Measurements from ENCODE around the gene PPM1E.

The PPM1E gene

GRCh38 chr17:58802188-58802587, 46.5 kb downstream of the PPM1E start:
- H3K9me3 ChIP-seq (ENCODE audit: control insufficient read depth in 5 of 5, low read length in 5 of 5) = peaks cover 0 to 3% (median 0%) of the 10 kb centered on the region in 5 donors
- no peak overlapping the region for H3K27ac ChIP-seq (ENCODE audit: low read depth, low read length)
- no peaks in the 10 kb centered on the region for H3K36me3 ChIP-seq (ENCODE audit: control insufficient read depth in 5 of 5, insufficient read depth in 5 of 5, low read length in 5 of 5)

GRCh38 chr17:58806046-58806445, 50.4 kb downstream of the PPM1E start:
- Histone ChIP-seq H3K4me3 (ENCODE audit: low read depth in 1 of 5, low read length in 5 of 5) (no peak overlapping the region), H3K9me3 (ENCODE audit: control insufficient read depth in 5 of 5, low read length in 5 of 5) (peaks cover 0 to 3% (median 0%) of the 10 kb centered on the region in 5 donors), H3K27ac (ENCODE audit: low read depth, low read length) (no peak overlapping the region), H3K36me3 (ENCODE audit: control insufficient read depth in 5 of 5, insufficient read depth in 5 of 5, low read length in 5 of 5) (no peaks in the 10 kb centered on the region), H3K27me3 (ENCODE audit: control insufficient read depth in 5 of 5, insufficient read depth in 4 of 5, low read length in 5 of 5) (no peaks in the 10 kb centered on the region), H3K4me1 (ENCODE audit: control insufficient read depth in 5 of 5, insufficient read depth in 5 of 5, low read length in 5 of 5) (peaks cover 0 to 9% (median 0%) of the 10 kb centered on the region in 5 donors), H3K9ac (ENCODE audit: low read length in 5 of 5) (no peak overlapping the region)

More at GRCh38 chr17:58802188-58802587, 46.5 kb downstream of the PPM1E start:
- H3K4me1 ChIP-seq (ENCODE audit: control insufficient read depth in 5 of 5, insufficient read depth in 5 of 5, low read length in 5 of 5) = no peaks in the 10 kb centered on the region
- no peak overlapping the region for H3K4me3 ChIP-seq (ENCODE audit: low read depth in 1 of 5, low read length in 5 of 5)
- H3K9ac ChIP-seq (ENCODE audit: low read length in 5 of 5) = no peak overlapping the region
- no peaks in the 10 kb centered on the region for H3K27me3 ChIP-seq (ENCODE audit: control insufficient read depth in 5 of 5, insufficient read depth in 4 of 5, low read length in 5 of 5)

GRCh38 chr17:58808609-58809563, 53.2 kb downstream of the PPM1E start:
- no peaks in the 10 kb centered on the region for H3K27me3 ChIP-seq (ENCODE audit: control insufficient read depth in 5 of 5, insufficient read depth in 4 of 5, low read length in 5 of 5)
- no peak overlapping the region for H3K9ac ChIP-seq (ENCODE audit: low read length in 5 of 5)
- no peaks in the 10 kb centered on the region for H3K36me3 ChIP-seq (ENCODE audit: control insufficient read depth in 5 of 5, insufficient read depth in 5 of 5, low read length in 5 of 5)
- no peak overlapping the region for H3K27ac ChIP-seq (ENCODE audit: low read depth, low read length)
- H3K9me3 ChIP-seq (ENCODE audit: control insufficient read depth in 5 of 5, low read length in 5 of 5) = no peaks in the 10 kb centered on the region
- H3K4me1 ChIP-seq (ENCODE audit: control insufficient read depth in 5 of 5, insufficient read depth in 5 of 5, low read length in 5 of 5) = peaks cover 0 to 9% (median 0%) of the 10 kb centered on the region in 5 donors
- no peak overlapping the region for H3K4me3 ChIP-seq (ENCODE audit: low read depth in 1 of 5, low read length in 5 of 5)

- Histone ChIP-seq H3K4me3 (ENCODE audit: low read depth in 1 of 5, low read length in 5 of 5) (no peak overlapping the region), H3K27me3 (ENCODE audit: control insufficient read depth in 5 of 5, insufficient read depth in 4 of 5, low read length in 5 of 5) (no peaks in the 10 kb centered on the region), H3K4me1 (ENCODE audit: control insufficient read depth in 5 of 5, insufficient read depth in 5 of 5, low read length in 5 of 5) (peaks cover 0 to 9% (median 0%) of the 10 kb centered on the region in 5 donors), H3K36me3 (ENCODE audit: control insufficient read depth in 5 of 5, insufficient read depth in 5 of 5, low read length in 5 of 5) (no peaks in the 10 kb centered on the region), H3K9me3 (ENCODE audit: control insufficient read depth in 5 of 5, low read length in 5 of 5) (no peaks in the 10 kb centered on the region), H3K27ac (ENCODE audit: low read depth, low read length) (no peak overlapping the region), H3K9ac (ENCODE audit: low read length in 5 of 5) (no peak overlapping the region)
These were observed 53.9 kb downstream of the PPM1E start for GRCh38 chr17:58809564-58809936.

- H3K36me3 ChIP-seq (ENCODE audit: control insufficient read depth in 5 of 5, insufficient read depth in 5 of 5, low read length in 5 of 5) = no peaks in the 10 kb centered on the region
- H3K9ac ChIP-seq (ENCODE audit: low read length in 5 of 5) = no peak overlapping the region
- no peaks in the 10 kb centered on the region for H3K9me3 ChIP-seq (ENCODE audit: control insufficient read depth in 5 of 5, low read length in 5 of 5)
- H3K27me3 ChIP-seq (ENCODE audit: control insufficient read depth in 5 of 5, insufficient read depth in 4 of 5, low read length in 5 of 5) = no peaks in the 10 kb centered on the region
- peaks cover 0 to 9% (median 0%) of the 10 kb centered on the region in 5 donors for H3K4me1 ChIP-seq (ENCODE audit: control insufficient read depth in 5 of 5, insufficient read depth in 5 of 5, low read length in 5 of 5)
- H3K27ac ChIP-seq (ENCODE audit: low read depth, low read length) = no peak overlapping the region
- H3K4me3 ChIP-seq (ENCODE audit: low read depth in 1 of 5, low read length in 5 of 5) = no peak overlapping the region
These were observed 55.6 kb downstream of the PPM1E start for GRCh38 chr17:58811290-58811689.

GRCh38 chr17:58813712-58814111, 58.1 kb downstream of the PPM1E start:
- no peak overlapping the region for H3K27ac ChIP-seq (ENCODE audit: low read depth, low read length)
- H3K9ac ChIP-seq (ENCODE audit: low read length in 5 of 5) = no peak overlapping the region
- peaks cover 0 to 4% (median 0%) of the 10 kb centered on the region in 5 donors for H3K4me1 ChIP-seq (ENCODE audit: control insufficient read depth in 5 of 5, insufficient read depth in 5 of 5, low read length in 5 of 5)
- no peaks in the 10 kb centered on the region for H3K27me3 ChIP-seq (ENCODE audit: control insufficient read depth in 5 of 5, insufficient read depth in 4 of 5, low read length in 5 of 5)
- H3K36me3 ChIP-seq (ENCODE audit: control insufficient read depth in 5 of 5, insufficient read depth in 5 of 5, low read length in 5 of 5) = no peaks in the 10 kb centered on the region
- H3K4me3 ChIP-seq (ENCODE audit: low read depth in 1 of 5, low read length in 5 of 5) = no peak overlapping the region
- H3K9me3 ChIP-seq (ENCODE audit: control insufficient read depth in 5 of 5, low read length in 5 of 5) = no peaks in the 10 kb centered on the region

- no peaks in the 10 kb centered on the region for H3K4me1 ChIP-seq (ENCODE audit: control insufficient read depth in 5 of 5, insufficient read depth in 5 of 5, low read length in 5 of 5)
- H3K27ac ChIP-seq (ENCODE audit: low read depth, low read length) = no peak overlapping the region
- H3K27me3 ChIP-seq (ENCODE audit: control insufficient read depth in 5 of 5, insufficient read depth in 4 of 5, low read length in 5 of 5) = no peaks in the 10 kb centered on the region
- no peak overlapping the region for H3K4me3 ChIP-seq (ENCODE audit: low read depth in 1 of 5, low read length in 5 of 5)
- H3K9me3 ChIP-seq (ENCODE audit: control insufficient read depth in 5 of 5, low read length in 5 of 5) = no peaks in the 10 kb centered on the region
- no peaks in the 10 kb centered on the region for H3K36me3 ChIP-seq (ENCODE audit: control insufficient read depth in 5 of 5, insufficient read depth in 5 of 5, low read length in 5 of 5)
- no peak overlapping the region for H3K9ac ChIP-seq (ENCODE audit: low read length in 5 of 5)
These were observed 63.0 kb downstream of the PPM1E start for GRCh38 chr17:58818654-58819053.

GRCh38 chr17:58822148-58823050, 66.7 kb downstream of the PPM1E start:
- Histone ChIP-seq H3K36me3 (ENCODE audit: control insufficient read depth in 5 of 5, insufficient read depth in 5 of 5, low read length in 5 of 5) (no peaks in the 10 kb centered on the region), H3K9ac (ENCODE audit: low read length in 5 of 5) (no peak overlapping the region), H3K4me3 (ENCODE audit: low read depth in 1 of 5, low read length in 5 of 5) (no peak overlapping the region), H3K4me1 (ENCODE audit: control insufficient read depth in 5 of 5, insufficient read depth in 5 of 5, low read length in 5 of 5) (no peaks in the 10 kb centered on the region), H3K9me3 (ENCODE audit: control insufficient read depth in 5 of 5, low read length in 5 of 5) (no peaks in the 10 kb centered on the region), H3K27ac (ENCODE audit: low read depth, low read length) (no peak overlapping the region), H3K27me3 (ENCODE audit: control insufficient read depth in 5 of 5, insufficient read depth in 4 of 5, low read length in 5 of 5) (no peaks in the 10 kb centered on the region)

- no peak overlapping the region for H3K27ac ChIP-seq (ENCODE audit: low read depth, low read length)
- no peaks in the 10 kb centered on the region for H3K27me3 ChIP-seq (ENCODE audit: control insufficient read depth in 5 of 5, insufficient read depth in 4 of 5, low read length in 5 of 5)
- H3K36me3 ChIP-seq (ENCODE audit: control insufficient read depth in 5 of 5, insufficient read depth in 5 of 5, low read length in 5 of 5) = no peaks in the 10 kb centered on the region
- no peak overlapping the region for H3K9ac ChIP-seq (ENCODE audit: low read length in 5 of 5)
- no peaks in the 10 kb centered on the region for H3K9me3 ChIP-seq (ENCODE audit: control insufficient read depth in 5 of 5, low read length in 5 of 5)
- no peaks in the 10 kb centered on the region for H3K4me1 ChIP-seq (ENCODE audit: control insufficient read depth in 5 of 5, insufficient read depth in 5 of 5, low read length in 5 of 5)
- no peak overlapping the region for H3K4me3 ChIP-seq (ENCODE audit: low read depth in 1 of 5, low read length in 5 of 5)
These were observed 67.4 kb downstream of the PPM1E start for GRCh38 chr17:58823051-58823525.

All from subcutaneous abdominal adipose tissue (tissue), 5 donors.